ENCODE measurements around the gene CLCN5.

CLCN5 gene

DNA sequence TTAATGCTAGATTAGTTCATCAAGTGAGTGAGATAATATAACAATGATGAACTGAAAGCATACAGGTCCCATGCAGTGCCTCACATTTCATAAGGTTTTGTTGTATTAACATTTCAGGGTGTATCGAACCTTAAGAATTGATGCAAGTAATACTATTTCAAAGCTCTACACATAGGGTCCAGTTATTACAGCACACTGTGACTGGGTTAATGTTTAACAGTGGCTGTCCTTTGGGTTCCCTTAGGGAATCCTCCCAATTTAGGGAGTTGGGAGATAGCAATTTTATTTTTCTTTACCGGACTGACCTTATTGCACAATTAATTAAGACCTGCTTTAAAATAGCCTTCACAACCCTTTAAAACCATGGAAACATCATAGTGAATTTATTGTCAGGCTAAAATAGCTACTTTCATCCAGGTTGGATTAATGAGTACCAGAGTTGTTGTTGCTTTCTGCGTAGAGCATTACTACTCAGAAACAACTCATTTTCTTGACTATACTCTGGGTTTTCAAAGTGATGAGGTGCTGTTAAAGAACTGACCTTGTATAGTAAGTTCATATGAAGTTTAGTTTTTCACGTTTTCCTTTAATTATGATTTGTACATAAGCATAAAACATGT, 144.0 kb downstream of the CLCN5 start:
- no peak overlapping the region for H3K27ac ChIP-seq (ENCODE audit: low read depth, low read length)
- no peak overlapping the region for H3K9ac ChIP-seq (ENCODE audit: low read length)
- no peaks in the 10 kb centered on the region for H3K79me2 ChIP-seq (ENCODE audit: insufficient read depth, low read length)
- no peaks in the 10 kb centered on the region for H3K9me3 ChIP-seq (ENCODE audit: insufficient read depth, low read length)
- no peak overlapping the region for H3K4me2 ChIP-seq (ENCODE audit: low read depth, low read length, poor library complexity, severe bottlenecking)
- H3F3A ChIP-seq (ENCODE audit: insufficient read depth): no peaks in the 10 kb centered on the region
- H2AFZ ChIP-seq (ENCODE audit: low read depth, low read length, severe bottlenecking): no peak overlapping the region
- no peaks in the 10 kb centered on the region for H3K9me2 ChIP-seq (replicated peaks; ENCODE audit: insufficient read depth, low read length)
- no peaks in the 10 kb centered on the region for H3K36me3 ChIP-seq (ENCODE audit: low read length)
- TF ChIP-seq EZH2phosphoT487 (conservative IDR thresholded peaks at IDR 0.05; ENCODE audit: low read length): no peak
- TF ChIP-seq, protein P1, sequence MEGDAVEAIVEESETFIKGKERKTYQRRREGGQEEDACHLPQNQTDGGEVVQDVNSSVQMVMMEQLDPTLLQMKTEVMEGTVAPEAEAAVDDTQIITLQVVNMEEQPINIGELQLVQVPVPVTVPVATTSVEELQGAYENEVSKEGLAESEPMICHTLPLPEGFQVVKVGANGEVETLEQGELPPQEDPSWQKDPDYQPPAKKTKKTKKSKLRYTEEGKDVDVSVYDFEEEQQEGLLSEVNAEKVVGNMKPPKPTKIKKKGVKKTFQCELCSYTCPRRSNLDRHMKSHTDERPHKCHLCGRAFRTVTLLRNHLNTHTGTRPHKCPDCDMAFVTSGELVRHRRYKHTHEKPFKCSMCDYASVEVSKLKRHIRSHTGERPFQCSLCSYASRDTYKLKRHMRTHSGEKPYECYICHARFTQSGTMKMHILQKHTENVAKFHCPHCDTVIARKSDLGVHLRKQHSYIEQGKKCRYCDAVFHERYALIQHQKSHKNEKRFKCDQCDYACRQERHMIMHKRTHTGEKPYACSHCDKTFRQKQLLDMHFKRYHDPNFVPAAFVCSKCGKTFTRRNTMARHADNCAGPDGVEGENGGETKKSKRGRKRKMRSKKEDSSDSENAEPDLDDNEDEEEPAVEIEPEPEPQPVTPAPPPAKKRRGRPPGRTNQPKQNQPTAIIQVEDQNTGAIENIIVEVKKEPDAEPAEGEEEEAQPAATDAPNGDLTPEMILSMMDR (IDR thresholded peaks at IDR 0.05; ENCODE audit: insufficient read depth, low read length, poor library complexity, severe bottlenecking): no peak
- no peak overlapping the region for H3K4me3 ChIP-seq (ENCODE audit: insufficient read depth, low read length, poor library complexity, severe bottlenecking)
- no peaks in the 10 kb centered on the region for H3K27me3 ChIP-seq (ENCODE audit: low read length)
- no peaks in the 10 kb centered on the region for H4K20me1 ChIP-seq (ENCODE audit: low read depth, low read length)

DNA sequence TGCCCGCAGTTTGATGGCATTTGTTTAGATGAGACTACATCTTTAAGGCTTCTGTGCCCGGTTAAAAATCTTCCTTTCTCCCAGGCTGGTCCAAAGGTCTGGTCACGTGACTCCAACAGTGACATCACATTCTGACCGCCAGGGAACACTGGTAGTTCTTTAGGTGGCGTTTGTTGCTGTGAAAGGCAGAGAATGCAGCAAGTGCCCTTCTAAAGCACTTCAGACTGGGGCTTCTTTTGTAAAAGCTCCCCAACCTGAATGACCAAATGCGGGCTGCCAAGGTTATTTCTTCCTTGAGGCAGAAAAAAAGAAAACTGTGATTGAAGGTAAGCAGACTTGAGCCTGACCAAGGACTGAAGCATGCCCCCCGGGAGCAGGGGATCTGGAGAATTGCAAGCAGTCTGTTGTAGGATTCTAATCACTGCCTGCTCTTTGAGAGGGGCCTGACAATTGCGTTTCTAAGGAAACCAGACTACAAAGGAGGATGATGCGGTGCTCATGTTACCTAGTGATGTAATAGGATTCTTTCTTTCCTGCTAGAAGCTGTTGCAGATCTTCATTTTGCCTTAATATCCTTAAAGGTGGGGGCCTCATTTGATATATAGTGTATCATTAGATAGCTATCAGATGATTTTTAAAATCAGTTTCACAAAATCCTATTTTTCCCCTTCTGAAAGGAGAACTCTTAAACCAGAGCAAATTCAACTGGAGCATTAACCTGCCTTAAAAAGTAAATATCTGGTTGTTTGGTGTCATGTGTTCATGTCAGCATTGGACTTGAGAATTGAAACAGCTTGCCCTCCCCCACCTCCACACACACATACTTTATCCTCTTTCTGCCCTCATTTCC, 145.3 kb downstream of the CLCN5 start:
- H3K9ac ChIP-seq (ENCODE audit: low read length): no peak overlapping the region
- no peak for TF ChIP-seq EZH2phosphoT487 (conservative IDR thresholded peaks at IDR 0.05; ENCODE audit: low read length)
- TF ChIP-seq, protein P1 (IDR thresholded peaks at IDR 0.05; ENCODE audit: insufficient read depth, low read length, poor library complexity, severe bottlenecking): no peak
- H2AFZ ChIP-seq (ENCODE audit: low read depth, low read length, severe bottlenecking): no peak overlapping the region
- no peaks in the 10 kb centered on the region for H3F3A ChIP-seq (ENCODE audit: insufficient read depth)
- H3K4me3 ChIP-seq (ENCODE audit: insufficient read depth, low read length, poor library complexity, severe bottlenecking): no peak overlapping the region
- H3K4me2 ChIP-seq (ENCODE audit: low read depth, low read length, poor library complexity, severe bottlenecking): no peak overlapping the region
- no peaks in the 10 kb centered on the region for H3K9me2 ChIP-seq (replicated peaks; ENCODE audit: insufficient read depth, low read length)
- H3K9me3 ChIP-seq (ENCODE audit: insufficient read depth, low read length): no peaks in the 10 kb centered on the region
- H3K27me3 ChIP-seq (ENCODE audit: low read length): no peaks in the 10 kb centered on the region
- H3K36me3 ChIP-seq (ENCODE audit: low read length): no peaks in the 10 kb centered on the region
- no peak overlapping the region for H3K27ac ChIP-seq (ENCODE audit: low read depth, low read length)
- no peaks in the 10 kb centered on the region for H3K79me2 ChIP-seq (ENCODE audit: insufficient read depth, low read length)
- H4K20me1 ChIP-seq (ENCODE audit: low read depth, low read length): no peaks in the 10 kb centered on the region

DNA sequence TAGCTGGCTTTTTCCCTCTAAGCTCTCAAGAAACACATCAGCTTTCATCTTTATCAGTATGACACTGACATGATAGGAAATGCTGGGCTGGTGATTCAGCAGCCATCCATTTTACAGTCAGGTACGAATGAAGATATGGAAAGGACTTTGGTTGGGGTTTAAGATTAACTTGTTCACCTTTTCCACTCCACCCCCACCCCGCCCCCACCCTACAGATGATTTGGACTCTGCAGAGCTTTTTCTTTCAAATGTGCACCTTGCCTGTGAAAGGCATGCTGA, 145.8 kb downstream of the CLCN5 start:
- no peak overlapping the region for H3K9ac ChIP-seq (ENCODE audit: low read length)

More for the DNA sequence above, 145.8 kb downstream of the CLCN5 start:
- Histone ChIP-seq H3K9me2 (replicated peaks; ENCODE audit: insufficient read depth, low read length) (no peaks in the 10 kb centered on the region), H3K9me3 (ENCODE audit: insufficient read depth, low read length) (no peaks in the 10 kb centered on the region), H2AFZ (ENCODE audit: low read depth, low read length, severe bottlenecking) (no peak overlapping the region), H3K4me2 (ENCODE audit: low read depth, low read length, poor library complexity, severe bottlenecking) (no peak overlapping the region), H3K27ac (ENCODE audit: low read depth, low read length) (no peak overlapping the region), H3K4me3 (ENCODE audit: insufficient read depth, low read length, poor library complexity, severe bottlenecking) (no peak overlapping the region), H3K79me2 (ENCODE audit: insufficient read depth, low read length) (no peaks in the 10 kb centered on the region), H3K27me3 (ENCODE audit: low read length) (no peaks in the 10 kb centered on the region), H3K36me3 (ENCODE audit: low read length) (no peaks in the 10 kb centered on the region), H4K20me1 (ENCODE audit: low read depth, low read length) (no peaks in the 10 kb centered on the region), H3F3A (ENCODE audit: insufficient read depth) (no peaks in the 10 kb centered on the region)
- TF ChIP-seq, protein P1 (IDR thresholded peaks at IDR 0.05; ENCODE audit: insufficient read depth, low read length, poor library complexity, severe bottlenecking): no peak
- TF ChIP-seq EZH2phosphoT487 (conservative IDR thresholded peaks at IDR 0.05; ENCODE audit: low read length): no peak

Data from SU-DHL-6 (cell line).